Esophagus (tissue), 2 donors: ENCODE results near the gene ADCY6. TPM values are rescaled to one million over a fixed set of nuclear protein-coding genes. Genes with fewer than 3 reads are reported as not detected.

Source experiments
- H3K27ac ChIP-seq, 2 donors: one replicate each; pipeline ENCODE4 v1.5.1; 2013; ENCODE audit warnings: low read depth in 2 of 2, mild to moderate bottlenecking in 2 of 2, inconsistent platforms in 1 of 2, low read length in 1 of 2, moderate library complexity in 1 of 2
- H3K27me3 ChIP-seq, 2 donors: one replicate each; pipeline ENCODE4 v1.6.1; 2013; ENCODE audit warnings: low read length in 2 of 2, control low read depth in 1 of 2, mild to moderate bottlenecking in 1 of 2; ENCODE audit not compliant: insufficient read depth in 2 of 2, control insufficient read depth in 1 of 2
- H3K36me3 ChIP-seq, 2 donors: one replicate each; pipeline ENCODE4 v1.6.1; 2013; ENCODE audit warnings: low read length in 1 of 2; ENCODE audit not compliant: control insufficient read depth in 2 of 2, insufficient read depth in 2 of 2
- H3K4me1 ChIP-seq, 2 donors: one replicate each; pipeline ENCODE4 v1.6.1; 2013; ENCODE audit warnings: low read length in 1 of 2; ENCODE audit not compliant: control insufficient read depth in 2 of 2, insufficient read depth in 2 of 2
- H3K4me3 ChIP-seq, 2 donors: one replicate each; pipeline ENCODE4 v1.5.1; 2013; ENCODE audit warnings: low read length in 2 of 2, mild to moderate bottlenecking in 2 of 2, low read depth in 1 of 2, moderate library complexity in 1 of 2
- H3K9me3 ChIP-seq, 2 donors: one replicate each; pipeline ENCODE4 v1.6.1; 2013; ENCODE audit warnings: mild to moderate bottlenecking in 2 of 2, low read depth in 1 of 2, low read length in 1 of 2, moderate library complexity in 1 of 2; ENCODE audit not compliant: control insufficient read depth in 2 of 2, insufficient read depth in 1 of 2
- WGBS, 2 donors: extraction: QIAGEN DNeasy Blood & Tissue Kit; methylation state at CpG; one replicate each; pipeline ENCODE4 v1.1.7; 2013; 5-methylcytosine and 5-hydroxymethylcytosine counted together
- polyA plus RNA-seq, 2 donors: library from polyadenylated mRNA; stranded (reverse); fragments of 200-250 nt; gene quantifications; one replicate each; pipeline ENCODE4 v1.2.3, GENCODE V29; 2013
- donor health status: healthy with polysubstance abuse.
- donor health status: Bipolar disorder and iron deficiency.

Gene ADCY6
- polyA plus RNA-seq, 2 donors: 7.2 to 18.5 TPM

DNA sequence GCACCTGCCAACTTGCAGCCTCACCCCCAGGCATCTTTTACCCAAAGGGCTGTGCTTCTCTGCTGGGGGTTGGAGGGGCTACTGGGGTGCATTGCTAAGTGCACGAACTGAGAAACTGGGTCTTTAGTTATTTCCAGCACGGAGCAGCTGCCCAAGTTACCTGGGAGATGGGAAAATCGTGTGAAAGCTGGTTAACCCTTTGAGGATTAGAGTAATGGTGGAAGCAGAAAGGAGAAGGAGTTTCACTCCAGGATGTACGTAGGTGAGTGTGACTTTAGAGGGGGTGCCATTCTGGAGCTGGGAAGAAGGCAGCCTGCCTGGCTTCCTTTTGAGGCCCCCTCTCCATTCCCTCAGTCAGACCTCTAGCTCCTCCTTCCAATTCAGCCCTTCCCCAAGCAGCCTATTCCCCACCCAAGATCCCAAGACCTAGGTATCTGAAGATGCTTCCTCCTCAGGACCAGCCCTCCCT is 1.0 kb upstream of the ADCY6 start:
- 12 to 18% methylated on average over 4 of the region's 4 CpGs for WGBS, 2 donors
- no peaks in the 10 kb centered on the region for H3K9me3 ChIP-seq
- H3K27ac ChIP-seq: no peak overlapping the region
- H3K27me3 ChIP-seq: no peaks in the 10 kb centered on the region
- H3K4me3 ChIP-seq: peak overlapping the region in 1 of 2 donors; percentile 85
- H3K4me1 ChIP-seq: peaks cover 3 to 13% of the 10 kb centered on the region in 2 donors
- H3K36me3 ChIP-seq: no peaks in the 10 kb centered on the region

- WGBS, 2 donors: 1 to 2% methylated on average over 19 to 25 of the region's 25 CpGs
- Histone ChIP-seq H3K27ac (peak overlapping the region; percentile 76 to 80), H3K36me3 (no peaks in the 10 kb centered on the region), H3K27me3 (no peaks in the 10 kb centered on the region), H3K4me3 (peak overlapping the region; percentile 85 to 91), H3K9me3 (no peaks in the 10 kb centered on the region), H3K4me1 (peaks cover 3 to 13% of the 10 kb centered on the region in 2 donors)
These were observed 400 bp downstream of the ADCY6 start for GRCh38 chr12:48788524-48788853.

DNA sequence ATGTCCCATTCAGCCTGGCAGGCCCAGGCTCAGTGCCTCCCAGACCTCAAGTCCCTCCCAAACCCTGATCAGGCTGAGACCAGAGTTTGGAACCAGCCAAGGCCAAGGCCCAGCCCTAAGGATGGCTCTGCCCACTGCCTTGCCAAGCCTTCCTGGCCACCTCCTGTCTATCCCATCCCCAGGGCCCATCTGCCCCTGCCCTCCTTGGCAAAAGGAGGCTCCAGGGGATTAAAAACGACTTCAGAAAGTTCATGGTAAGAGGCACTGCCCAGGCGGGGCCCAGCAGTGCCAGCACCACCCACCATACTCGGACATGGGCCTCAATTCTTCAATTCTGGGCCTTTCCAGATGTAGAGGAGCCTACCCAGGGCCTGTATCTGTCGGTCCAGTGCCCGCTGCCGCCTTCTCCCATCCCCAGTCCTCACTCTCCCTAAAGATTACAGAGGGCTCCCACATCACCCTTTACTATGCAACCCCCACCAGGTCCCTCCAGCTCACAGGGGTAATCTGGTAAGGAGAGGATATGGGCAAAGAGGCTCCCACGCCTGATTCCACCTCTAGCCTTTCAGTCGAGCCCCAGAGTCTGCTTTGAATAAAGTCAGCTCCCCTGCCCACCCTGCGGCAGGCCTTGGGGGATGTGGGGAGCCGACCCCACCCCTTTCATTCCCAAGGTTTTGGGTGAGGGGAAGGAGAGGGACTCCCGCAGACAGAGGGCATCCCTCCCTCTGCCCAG is 932 bp downstream of the ADCY6 start:
- 11 to 16% methylated on average over 11 of the region's 11 CpGs for WGBS, 2 donors

GRCh38 chr12:48786591-48787544 is 2.0 kb downstream of the ADCY6 start:
- Histone ChIP-seq H3K4me1 (peaks cover 5 to 14% of the 10 kb centered on the region in 2 donors), H3K4me3 (peak overlapping the region; percentile 15 to 85), H3K27me3 (no peaks in the 10 kb centered on the region), H3K36me3 (peaks cover 0 to 12% of the 10 kb centered on the region in 2 donors), H3K27ac (peak overlapping the region in 1 of 2 donors; percentile 76), H3K9me3 (no peaks in the 10 kb centered on the region)
- WGBS, 2 donors: 37 to 39% methylated on average over 7 of the region's 7 CpGs

More for the DNA sequence above, 932 bp downstream of the ADCY6 start:
- H3K4me1 ChIP-seq: peaks cover 3 to 13% of the 10 kb centered on the region in 2 donors
- peak overlapping the region; percentile 85 to 91 for H3K4me3 ChIP-seq
- H3K9me3 ChIP-seq: no peaks in the 10 kb centered on the region
- H3K36me3 ChIP-seq: peaks cover 0 to 4% of the 10 kb centered on the region in 2 donors
- H3K27ac ChIP-seq: peak overlapping the region; percentile 76 to 80
- no peaks in the 10 kb centered on the region for H3K27me3 ChIP-seq

DNA sequence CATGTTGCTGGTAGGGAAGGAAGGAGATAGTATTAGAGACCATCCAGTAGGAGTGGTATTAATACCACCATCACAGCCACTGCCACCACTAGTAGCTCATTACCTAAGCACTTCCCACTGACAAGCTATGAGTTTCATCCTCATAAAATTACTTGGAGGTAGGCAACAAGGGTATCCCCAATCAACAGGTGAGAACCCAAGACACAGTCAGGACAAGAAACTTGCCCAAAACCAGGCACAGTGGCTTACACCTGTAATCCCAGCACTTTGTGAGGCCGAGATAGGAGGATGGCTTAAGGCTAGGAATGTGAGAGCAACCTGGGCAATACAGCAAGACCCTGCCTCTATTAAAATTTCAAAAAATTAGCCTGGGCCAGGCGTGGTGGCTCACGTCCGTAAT is 5.5 kb downstream of the ADCY6 start:
- H3K27me3 ChIP-seq: no peaks in the 10 kb centered on the region
- no peak overlapping the region for H3K4me3 ChIP-seq
- WGBS, 2 donors: 93 to 94% methylated on average over 4 of the region's 4 CpGs
- H3K36me3 ChIP-seq: peaks cover 0 to 12% of the 10 kb centered on the region in 2 donors
- peaks cover 21 to 37% of the 10 kb centered on the region in 2 donors for H3K4me1 ChIP-seq
- no peaks in the 10 kb centered on the region for H3K9me3 ChIP-seq
- no peak overlapping the region for H3K27ac ChIP-seq

DNA sequence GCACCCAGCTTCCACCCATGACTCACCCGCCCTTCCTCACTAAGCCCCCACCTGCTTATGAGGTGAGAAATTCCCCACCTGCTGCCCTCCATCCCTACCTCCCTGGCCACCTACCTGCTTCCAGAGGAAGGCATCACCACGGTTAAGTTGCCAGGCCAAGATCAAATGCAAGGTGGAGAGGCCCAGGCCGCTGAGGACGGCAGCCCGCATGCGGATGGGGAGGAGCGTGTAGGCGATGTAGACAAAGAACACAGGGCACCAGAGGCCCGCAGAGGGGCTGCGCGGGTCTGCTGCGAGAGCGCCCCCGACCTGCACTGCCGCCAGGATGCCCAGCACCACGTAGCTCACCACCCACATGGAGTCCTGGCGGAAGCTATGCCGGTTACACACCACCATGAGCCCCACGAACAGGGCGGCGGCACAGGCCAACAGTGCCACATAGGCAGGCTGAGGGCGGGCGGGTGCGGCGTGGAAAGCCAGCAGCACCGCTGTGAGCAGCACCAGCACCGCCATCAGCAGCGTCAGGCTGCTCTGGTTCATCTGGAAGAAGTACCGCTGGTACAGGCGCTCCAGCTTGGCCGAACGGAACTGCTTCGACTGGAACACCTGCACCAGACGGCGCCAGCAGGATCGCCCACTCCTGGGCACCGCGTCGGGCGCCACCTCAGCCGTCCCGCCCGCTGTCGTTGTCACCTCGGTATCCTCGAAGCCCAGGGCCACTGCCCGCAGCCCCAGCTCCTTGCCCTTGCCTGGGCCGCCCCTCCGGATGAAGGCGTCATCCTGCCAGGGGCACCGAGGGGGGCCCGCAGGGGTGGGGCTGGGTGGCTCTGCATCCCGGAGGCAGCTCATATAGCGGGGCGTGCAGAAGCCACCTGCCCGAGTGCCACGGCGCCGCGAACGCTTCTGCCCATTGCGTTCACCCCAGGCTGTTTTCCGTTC is 6.2 kb downstream of the ADCY6 start:
- Histone ChIP-seq H3K36me3 (peaks cover 0 to 14% of the 10 kb centered on the region in 2 donors), H3K4me1 (peaks cover 21 to 36% of the 10 kb centered on the region in 2 donors), H3K27me3 (no peaks in the 10 kb centered on the region), H3K4me3 (no peak overlapping the region), H3K9me3 (no peaks in the 10 kb centered on the region), H3K27ac (no peak overlapping the region)
- WGBS, 2 donors: 90 to 91% methylated on average over 62 to 63 of the region's 63 CpGs

DNA sequence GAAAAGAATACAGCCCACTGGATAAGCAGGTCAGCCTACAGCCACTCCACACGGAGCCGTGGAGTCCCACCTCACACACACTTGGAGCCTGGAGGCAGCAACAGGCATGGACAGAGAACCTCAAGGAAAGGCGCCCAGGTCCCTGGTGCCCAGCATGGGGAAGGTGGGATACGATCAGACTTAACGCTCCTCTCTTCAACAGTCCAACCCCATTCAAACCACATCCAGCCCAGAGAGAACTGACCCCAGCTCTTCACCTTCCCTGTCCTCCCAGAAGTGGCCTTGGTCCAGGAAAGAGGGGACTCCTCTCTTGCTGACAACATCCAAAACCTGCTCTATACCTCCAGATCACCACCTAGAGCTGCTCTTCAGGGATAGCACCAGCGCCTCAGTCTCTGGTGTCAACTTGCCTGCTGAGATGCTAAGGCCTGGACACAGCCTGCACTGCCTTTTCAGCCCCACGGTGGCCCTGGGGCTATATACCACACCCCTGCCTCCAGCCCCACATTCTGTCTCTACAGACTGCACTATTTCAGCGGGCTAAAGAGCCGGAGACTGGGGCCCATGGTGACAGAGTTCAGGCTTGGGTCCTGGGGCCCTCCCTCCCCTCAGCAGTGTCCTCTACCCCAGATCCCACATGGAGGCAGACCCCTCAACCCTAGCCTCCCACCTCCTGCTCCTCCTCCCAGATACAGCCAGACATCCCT is 7.0 kb downstream of the ADCY6 start:
- Histone ChIP-seq H3K36me3 (peaks cover 0 to 20% of the 10 kb centered on the region in 2 donors), H3K27me3 (no peaks in the 10 kb centered on the region), H3K4me3 (no peak overlapping the region), H3K27ac (peak overlapping the region; percentile 59 to 76), H3K9me3 (no peaks in the 10 kb centered on the region), H3K4me1 (peaks cover 18 to 28% of the 10 kb centered on the region in 2 donors)
- whole genome bisulfite sequencing, 2 donors: 65 to 71% methylated on average over 9 of the region's 9 CpGs

- WGBS, 2 donors: 47 to 63% methylated on average over 11 of the region's 11 CpGs
- Histone ChIP-seq H3K4me3 (no peak overlapping the region), H3K36me3 (peaks cover 2 to 31% of the 10 kb centered on the region in 2 donors), H3K9me3 (no peaks in the 10 kb centered on the region), H3K27ac (peak overlapping the region; percentile 5 to 29), H3K27me3 (no peaks in the 10 kb centered on the region), H3K4me1 (peaks cover 18 to 24% of the 10 kb centered on the region in 2 donors)
These were observed 8.4 kb downstream of the ADCY6 start for GRCh38 chr12:48780381-48781025.
